PC-9 (cell line): ENCODE data around the gene PBX4.

Experiments
- CTCF ChIP-seq: fragments of 200-600 bp; sonication (generic); conservative IDR thresholded peaks from 2 replicates; pipeline ENCODE4 v1.6.1; 2017; ENCODE audit warnings: mixed run types, antibody characterized with exemption, mild to moderate bottlenecking, moderate library complexity
- EZH2 ChIP-seq: fragments of 200-600 bp; sonication (generic); IDR thresholded peaks from 2 replicates; pipeline ENCODE4 v1.8.0; 2017; ENCODE audit warnings: antibody characterized with exemption, low read depth

- TF ChIP-seq CTCF (no peak), EZH2 (no peak)
Observed at GRCh38 chr19:19645233-19645870, 26.9 kb upstream of the PBX4 start.
